IPS-18c (cell line): ENCODE measurements around the gene LSM6.

ENCODE experiments used
- H3K4me3 ChIP-seq: 2 replicates; pipeline ENCODE4 v1.7.0; 2013; ENCODE audit warnings: low read depth, mild to moderate bottlenecking, low read length, moderate library complexity; ENCODE audit not compliant: insufficient read depth
- H3K9me3 ChIP-seq: one replicate; pipeline ENCODE4 v1.6.1; 2013; ENCODE audit warnings: mild to moderate bottlenecking, low read length, moderate library complexity; ENCODE audit not compliant: control insufficient read depth, insufficient read depth

LSM6 gene

GRCh38 chr4:146229406-146229805 is 53.9 kb downstream of the LSM6 start:
- Histone ChIP-seq H3K9me3 (no peaks in the 10 kb centered on the region), H3K4me3 (no peak overlapping the region)

DNA sequence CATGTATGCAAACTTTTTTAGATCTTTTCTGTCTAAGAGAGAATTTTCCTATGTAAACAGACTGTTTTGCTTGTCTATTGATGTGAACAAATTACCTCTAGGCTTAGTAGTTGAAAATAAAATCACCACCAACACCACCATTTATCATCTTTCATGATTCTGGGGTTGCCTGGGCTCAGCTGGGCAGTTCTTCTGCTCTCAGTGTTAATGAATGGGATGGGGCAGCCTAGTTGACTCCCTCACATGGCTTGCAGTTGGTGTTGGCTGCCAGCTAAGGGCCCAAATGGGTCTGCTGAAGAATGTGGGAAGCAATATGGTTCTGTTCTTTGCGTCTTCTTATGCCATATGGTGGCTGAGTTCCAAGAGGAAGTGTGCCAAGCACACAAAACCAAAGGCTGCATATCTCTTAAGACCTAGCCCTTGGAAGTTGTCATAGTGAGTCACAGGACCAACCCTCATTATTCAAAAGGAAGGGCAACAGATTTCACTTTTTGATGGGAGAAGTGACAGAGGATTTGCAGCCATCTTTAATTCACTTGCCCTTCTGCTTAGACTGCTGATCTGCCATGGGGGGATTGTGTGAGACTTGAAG is 56.7 kb downstream of the LSM6 start:
- no peak overlapping the region for H3K4me3 ChIP-seq
- H3K9me3 ChIP-seq = no peaks in the 10 kb centered on the region

- H3K9me3 ChIP-seq = no peaks in the 10 kb centered on the region
Observed at GRCh38 chr4:146235654-146236177, 60.2 kb downstream of the LSM6 start.

GRCh38 chr4:146236216-146236615 is 60.7 kb downstream of the LSM6 start:
- H3K9me3 ChIP-seq = no peaks in the 10 kb centered on the region
- H3K4me3 ChIP-seq = no peak overlapping the region

More at GRCh38 chr4:146235654-146236177, 60.2 kb downstream of the LSM6 start:
- no peak overlapping the region for H3K4me3 ChIP-seq

DNA sequence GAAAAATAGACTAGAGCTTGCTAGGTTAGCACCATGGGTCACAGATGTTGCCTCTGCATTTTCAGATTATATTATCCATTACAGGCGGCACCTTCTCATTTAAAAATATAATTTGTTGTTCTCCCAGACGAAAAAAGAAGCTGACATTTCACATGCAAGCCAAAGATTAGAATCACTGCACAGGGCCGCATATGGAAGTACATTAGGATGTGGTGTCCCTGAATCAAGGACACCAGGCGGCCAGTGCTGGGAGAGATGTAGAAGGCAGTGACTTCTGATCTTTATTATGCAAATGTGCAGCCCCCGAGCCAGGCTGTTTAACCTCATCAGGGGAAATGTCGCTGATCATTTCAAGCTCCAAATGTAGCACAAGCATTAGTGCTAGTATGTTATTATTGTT is 61.6 kb downstream of the LSM6 start:
- no peaks in the 10 kb centered on the region for H3K9me3 ChIP-seq
- no peak overlapping the region for H3K4me3 ChIP-seq

DNA sequence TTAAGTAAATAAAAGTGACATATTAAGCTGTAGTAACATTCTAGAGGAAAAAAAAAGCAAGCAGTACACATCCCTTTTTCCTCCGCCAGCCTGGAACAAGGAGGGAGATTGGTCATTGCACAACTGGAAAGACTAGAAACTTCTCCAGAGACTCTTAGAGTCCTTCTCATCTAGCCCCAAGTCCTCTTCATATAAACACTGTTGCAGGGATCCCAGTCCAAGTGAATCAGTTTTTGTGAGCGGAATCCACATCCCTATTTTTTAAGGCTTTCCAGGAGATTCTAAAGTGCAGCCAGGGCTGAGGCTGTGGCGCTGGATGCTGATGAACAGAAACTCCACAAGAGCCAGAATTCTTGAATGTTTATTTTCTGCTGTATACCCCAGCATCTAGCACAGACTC is 62.6 kb downstream of the LSM6 start:
- Histone ChIP-seq H3K9me3 (no peaks in the 10 kb centered on the region), H3K4me3 (no peak overlapping the region)
